ENCODE measurements around the gene WAPL.

DNA sequence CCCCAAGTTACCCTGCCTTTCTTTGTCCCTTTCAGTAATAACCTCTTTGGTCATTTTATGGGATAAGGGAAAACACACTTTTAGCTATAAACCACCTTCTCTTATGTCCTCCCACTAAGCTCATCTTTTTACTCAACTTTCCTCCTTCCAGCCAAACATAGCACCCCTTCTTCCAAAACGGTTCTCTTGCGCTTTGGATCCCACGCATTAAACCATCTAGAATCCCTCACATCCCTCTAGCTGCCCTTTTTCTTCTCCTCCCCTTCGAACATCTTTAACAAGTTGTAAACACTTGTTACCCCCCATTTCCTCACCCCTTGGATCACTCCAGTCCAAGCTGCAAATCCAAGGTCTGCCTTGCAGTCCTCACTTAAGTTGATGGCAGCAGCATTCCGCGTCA is 13.4 kb downstream of the WAPL start:
- TF ChIP-seq, protein P1, sequence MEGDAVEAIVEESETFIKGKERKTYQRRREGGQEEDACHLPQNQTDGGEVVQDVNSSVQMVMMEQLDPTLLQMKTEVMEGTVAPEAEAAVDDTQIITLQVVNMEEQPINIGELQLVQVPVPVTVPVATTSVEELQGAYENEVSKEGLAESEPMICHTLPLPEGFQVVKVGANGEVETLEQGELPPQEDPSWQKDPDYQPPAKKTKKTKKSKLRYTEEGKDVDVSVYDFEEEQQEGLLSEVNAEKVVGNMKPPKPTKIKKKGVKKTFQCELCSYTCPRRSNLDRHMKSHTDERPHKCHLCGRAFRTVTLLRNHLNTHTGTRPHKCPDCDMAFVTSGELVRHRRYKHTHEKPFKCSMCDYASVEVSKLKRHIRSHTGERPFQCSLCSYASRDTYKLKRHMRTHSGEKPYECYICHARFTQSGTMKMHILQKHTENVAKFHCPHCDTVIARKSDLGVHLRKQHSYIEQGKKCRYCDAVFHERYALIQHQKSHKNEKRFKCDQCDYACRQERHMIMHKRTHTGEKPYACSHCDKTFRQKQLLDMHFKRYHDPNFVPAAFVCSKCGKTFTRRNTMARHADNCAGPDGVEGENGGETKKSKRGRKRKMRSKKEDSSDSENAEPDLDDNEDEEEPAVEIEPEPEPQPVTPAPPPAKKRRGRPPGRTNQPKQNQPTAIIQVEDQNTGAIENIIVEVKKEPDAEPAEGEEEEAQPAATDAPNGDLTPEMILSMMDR (optimal IDR thresholded peaks at IDR 0.05 in 1 of 3, IDR thresholded peaks at IDR 0.05 in 1 of 3, conservative IDR thresholded peaks at IDR 0.05 in 1 of 3; ENCODE audit: extremely low read depth in 1 of 3, insufficient read depth in 2 of 3, low read length in 3 of 3) = no peak
- TF ChIP-seq EZH2 (IDR thresholded peaks at IDR 0.05; ENCODE audit: low read length) = no peak

All from keratinocyte (primary cell).